Measurements from ENCODE around the gene KASH5.

Gene KASH5

GRCh38 chr19:49422407-49423070, 34.5 kb downstream of the KASH5 start:
- peak in 1 of 4 experiments; percentile 25 for DNase-seq

DNA sequence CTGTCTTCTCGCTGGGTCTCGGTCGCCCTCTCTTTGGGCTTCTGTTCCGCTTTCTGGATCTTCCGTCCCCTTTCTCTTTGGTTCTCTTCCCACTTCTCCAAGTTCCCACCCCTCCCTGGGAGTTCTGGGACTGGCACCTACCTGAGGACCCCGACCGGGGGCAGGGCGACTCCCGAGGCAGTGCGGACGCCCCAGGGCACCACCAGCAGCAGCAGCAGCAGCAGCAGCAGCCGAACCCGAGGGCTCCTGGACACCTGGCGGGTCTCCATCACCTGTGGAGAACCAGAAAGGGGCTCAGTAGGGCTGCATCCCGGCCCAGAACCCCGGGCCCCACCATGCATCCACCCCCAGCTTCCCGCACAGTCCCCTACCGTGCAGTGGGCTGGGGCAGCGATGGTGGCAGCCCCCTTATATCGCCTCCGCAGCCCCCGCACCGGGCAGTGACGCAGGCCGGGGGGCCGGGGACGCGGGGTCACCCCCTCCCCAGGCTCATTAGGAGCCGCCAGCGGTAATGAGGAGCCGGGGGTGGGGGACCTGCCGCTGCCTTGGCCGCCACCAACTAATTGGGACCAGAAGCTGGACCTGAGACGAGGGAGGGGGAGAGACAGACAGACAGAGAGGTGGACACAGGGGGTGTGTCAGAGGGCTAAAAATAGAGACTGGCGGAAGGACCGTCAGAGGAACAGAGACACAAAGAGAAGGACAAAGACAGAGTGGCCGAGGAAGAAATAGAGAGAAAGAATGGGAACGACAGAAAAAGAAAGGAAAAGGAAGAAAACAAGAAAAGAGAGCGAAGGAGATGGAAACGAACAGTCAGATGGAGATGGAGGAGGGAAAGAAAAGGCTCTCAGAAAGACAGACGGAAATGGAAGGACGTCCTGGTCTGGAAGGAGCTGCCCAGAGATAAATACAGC, 35.3 kb downstream of the KASH5 start, which contains the start of gene PTH2:
Gene PTH2 (minus strand): TSS at position 371 of the 914 bp plus-strand sequence. CDS start 102 bp downstream, at position 269.
- no peak for DNase-seq

DNA sequence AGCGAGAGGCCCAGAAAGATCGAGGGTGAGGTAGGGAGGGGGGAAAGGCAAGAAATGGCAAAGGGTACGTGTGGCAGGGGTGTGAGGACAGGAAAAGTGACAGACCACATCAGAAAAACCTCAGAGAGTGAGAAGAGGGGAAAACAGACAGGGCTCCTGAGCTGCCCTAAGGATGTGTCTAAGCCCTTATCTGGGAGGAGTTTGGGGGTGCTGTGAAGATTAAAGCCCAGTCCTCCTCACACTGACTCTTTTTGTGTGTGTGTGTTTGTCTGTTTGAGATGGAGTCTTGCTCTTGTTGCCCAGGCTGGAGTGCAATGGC, 35.9 kb downstream of the KASH5 start:
- DNase-seq: no peak

- no peak for DNase-seq
Observed at GRCh38 chr19:49425178-49425577, 37.1 kb downstream of the KASH5 start, which contains the start of gene GFY. Gene GFY, plus strand, starts transcription at chr19:49425388. Its CDS starts 1,043 bp downstream, at chr19:49426431.

DNA sequence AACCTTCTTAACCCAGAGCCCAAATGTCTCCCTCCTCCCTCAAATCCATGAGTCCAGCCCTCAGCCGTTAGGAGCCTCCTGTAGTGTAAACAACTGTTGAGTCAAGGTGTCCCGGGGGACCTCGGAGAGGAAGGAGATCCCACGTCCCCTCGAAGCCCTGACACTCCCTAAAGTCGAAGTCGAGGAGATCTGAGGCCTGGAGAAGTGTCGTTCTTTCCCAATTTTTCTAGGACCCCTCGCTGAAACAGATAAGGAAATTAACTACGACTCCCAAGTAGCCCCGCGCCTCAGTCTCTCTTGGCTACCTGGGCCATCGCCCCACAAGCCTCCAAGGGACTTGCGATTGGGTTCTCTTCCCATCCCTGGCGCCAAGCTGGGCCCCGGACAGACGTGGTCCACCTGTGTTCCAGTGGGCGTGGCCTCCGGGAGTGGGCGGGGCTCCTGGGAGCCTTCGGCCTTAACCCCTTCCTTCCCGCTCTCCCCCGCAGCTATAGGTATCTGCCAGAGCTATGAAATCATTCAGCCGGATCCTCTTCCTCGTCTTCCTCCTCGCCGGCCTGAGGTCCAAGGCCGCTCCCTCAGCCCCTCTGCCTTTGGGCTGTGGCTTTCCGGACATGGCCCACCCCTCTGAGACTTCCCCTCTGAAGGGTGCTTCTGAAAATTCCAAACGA, 38.0 kb downstream of the KASH5 start:
- no peak for DNase-seq

GRCh38 chr19:49427339-49427738, 39.3 kb downstream of the KASH5 start:
- DNase-seq: no peak

GRCh38 chr19:49427855-49428546, 40.0 kb downstream of the KASH5 start:
- no peak for DNase-seq

DNA sequence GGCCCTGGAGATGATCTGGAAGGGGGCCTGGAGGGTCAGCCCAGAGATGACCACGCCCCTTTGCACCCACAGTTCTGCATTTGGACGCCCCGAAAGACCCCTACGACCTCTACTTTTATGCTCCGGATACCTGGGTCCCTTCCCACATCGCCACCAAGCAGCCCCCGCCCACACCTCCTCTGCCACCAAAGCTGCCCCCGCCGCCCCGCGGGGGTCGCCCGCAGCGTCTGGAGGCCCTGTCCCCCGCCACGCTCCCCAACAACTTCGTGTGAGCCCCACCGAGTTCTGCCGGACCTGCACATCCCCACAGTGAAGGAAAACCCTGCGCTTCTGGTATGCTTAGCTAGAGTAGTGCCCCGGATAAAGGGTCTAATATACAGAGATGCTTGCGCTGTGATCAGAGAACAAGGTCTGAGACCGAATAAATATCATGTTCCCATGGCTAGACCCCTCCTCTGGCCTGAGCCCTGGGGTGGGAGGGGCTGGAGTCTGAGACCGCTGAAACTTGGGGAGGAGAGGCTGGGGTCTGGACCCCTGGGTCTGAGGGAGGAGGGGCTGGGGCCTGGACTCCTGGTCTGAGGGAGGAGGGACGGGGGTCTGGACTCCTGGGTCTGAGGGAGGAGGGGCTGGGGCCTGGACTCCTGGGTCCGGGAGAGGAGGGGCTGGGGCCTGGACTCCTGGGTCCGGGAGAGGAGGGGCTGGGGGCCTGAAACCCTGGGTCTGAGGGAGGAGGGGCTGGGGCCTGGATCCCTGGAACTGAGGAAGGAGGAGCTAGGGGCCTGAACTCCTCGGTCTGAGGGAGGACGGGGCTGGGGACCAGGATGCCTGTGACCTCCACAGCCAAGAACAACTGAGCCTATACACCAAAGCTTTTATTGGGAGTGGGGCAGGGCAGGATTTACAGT, 40.8 kb downstream of the KASH5 start:
- DNase-seq: no peak

GRCh38 chr19:49430172-49430677, 42.2 kb downstream of the KASH5 start:
- no peak for DNase-seq

- DNase-seq: no peak
Observed at GRCh38 chr19:49430678-49431329, 42.8 kb downstream of the KASH5 start.

DNA sequence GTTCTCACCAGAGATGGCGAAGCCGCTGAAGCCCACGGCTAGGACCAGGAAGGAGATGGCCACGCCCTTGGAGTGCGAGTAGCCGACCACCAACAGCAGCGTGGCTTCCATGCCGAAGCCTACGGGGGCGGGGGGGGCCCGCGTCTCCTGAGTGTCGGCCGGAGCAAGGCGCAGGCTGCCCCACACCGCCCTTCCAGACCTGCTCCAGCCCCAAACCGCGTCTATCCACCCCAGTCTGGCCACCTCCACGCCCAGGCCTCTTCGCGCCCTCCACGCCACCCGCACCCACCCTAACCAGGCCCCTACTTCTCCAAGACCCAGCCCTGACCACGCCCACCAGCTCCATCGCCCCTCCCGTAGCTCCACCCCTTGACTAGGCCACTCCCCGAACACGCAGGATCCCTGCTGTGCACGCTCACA, 43.3 kb downstream of the KASH5 start:
- no peak for DNase-seq

DNA sequence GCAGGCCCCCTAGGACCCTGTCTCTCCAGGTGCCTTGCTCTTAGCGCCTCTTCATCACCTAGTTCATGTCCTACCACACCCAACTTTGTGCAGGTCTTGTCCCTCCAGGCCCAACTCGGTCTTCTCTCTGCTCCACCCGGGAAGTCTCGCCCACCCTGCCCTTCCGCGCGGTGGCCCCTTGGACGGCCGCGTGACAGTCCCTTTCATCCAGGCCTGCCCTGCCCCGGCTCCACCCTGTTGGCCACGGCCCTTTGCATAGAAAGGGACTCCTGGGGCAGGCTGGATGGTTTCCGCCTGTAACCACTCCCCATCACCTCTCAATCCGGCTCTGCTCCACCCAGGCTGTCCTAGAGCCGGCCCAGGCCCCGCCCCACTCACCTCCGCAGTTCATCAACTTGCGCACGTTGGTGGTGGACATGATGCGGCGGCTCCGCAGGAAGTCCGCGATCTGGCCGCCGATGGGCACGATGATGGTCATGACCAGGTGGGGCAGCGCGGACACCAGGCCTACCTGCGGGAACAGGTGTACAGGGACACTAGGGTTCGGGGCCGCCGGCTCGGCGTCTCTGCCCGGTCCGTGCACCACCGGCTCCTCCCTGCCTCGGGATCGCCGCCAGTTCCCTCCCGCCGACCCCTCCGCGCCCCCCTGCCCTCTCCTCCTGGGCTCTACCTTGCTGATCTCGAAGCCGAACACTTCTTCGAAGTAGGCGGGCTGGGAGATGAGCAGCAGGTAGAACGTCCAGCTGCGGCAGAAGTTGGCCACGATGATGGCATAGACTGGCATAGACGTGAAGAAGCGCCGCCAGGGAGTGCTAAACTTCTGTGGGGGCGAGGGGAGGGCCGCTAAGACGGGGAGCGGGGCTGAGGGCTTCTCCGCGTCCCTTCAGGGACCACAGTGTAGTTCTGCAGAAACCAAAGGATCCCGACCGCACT, 44.4 kb downstream of the KASH5 start:
- no peak for DNase-seq

- no peak for DNase-seq
Observed at GRCh38 chr19:49433240-49433901, 45.3 kb downstream of the KASH5 start.

GRCh38 chr19:49434907-49435583, 47.0 kb downstream of the KASH5 start:
- DNase-seq: no peak

DNA sequence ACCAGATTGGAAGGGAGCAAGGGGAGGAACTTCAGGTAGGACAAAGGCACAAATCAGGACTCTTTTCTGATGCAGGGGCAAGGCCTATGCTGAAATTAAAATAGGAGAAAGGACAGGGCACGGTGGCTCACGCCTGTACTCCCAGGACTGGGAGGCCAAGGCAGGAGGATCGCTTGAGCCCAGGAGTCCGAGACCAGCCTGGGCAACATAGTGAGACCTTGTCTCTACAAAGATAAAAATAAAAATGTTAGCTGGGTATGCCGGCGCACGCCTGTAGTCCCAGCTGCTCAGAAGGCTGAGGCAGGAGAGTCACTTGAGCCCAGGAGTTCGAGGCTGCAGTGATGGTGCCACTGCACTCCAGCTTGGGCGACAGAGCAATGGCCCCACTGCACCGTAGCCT, 47.6 kb downstream of the KASH5 start:
- no peak for DNase-seq

DNA sequence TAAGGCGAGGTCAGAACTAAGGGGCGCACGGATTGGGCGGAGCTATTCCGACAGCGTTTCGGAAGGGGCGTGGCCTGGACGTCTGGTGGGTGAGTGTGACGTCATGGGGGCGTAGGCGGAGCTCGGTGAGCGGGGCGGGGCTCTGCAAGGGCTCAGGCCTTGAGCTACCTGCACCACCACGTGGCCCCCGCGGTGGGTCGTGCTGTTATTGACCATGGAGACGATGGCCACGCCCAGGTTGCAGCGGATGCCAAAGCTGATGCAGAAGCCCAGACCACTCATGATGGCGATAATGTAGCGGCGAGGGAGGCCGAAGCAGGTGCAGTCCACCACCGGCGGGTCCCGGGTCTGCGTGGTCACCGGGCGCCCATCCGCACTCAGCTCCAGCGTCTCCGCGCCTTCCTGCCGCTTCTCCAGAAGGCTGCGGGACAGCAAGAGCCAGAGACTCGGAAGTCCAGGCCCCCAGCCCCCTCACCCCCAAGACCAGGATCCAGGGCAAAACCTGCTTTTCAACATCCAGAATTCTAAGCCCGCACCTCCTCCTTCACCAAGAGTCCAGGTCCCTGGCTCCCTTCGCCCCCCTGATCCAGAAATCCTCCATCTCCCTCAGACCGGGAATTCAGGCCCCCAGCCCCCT, 48.5 kb downstream of the KASH5 start:
- peak in 1 of 4 experiments; percentile 27 for DNase-seq

GRCh38 chr19:49437231-49437630, 49.2 kb downstream of the KASH5 start:
- no peak for DNase-seq

DNA sequence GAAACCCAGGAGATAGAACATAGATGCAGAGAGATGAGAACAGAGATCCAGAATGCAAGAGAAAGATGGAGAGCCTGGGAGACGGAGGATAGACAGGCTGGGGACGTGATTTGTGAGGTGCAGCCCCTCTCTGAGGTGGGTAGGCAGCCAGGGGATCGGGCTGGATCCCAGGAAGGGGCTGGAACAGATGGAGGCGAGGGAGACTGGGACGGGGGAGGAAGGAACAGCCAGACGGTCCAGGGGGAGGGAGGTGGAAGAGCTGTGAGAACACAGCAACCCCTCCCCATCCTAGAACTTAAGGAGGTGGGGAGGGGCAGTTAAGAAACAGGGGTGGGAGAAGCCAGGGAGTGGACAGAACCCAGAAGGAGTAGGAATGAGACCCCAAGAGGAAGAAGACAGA, 50.2 kb downstream of the KASH5 start:
- no peak for DNase-seq
